Central memory CD8-positive, alpha-beta T cell (primary cell): ENCODE data around the gene ANKS1B.

ENCODE experiments used
- ATAC-seq: fragments of 150-1000 bp; cut with Tn5 transposase; replicated peaks from 2 replicates; pipeline ENCODE4 v1.10.0; 2022; ENCODE audit warnings: mild to moderate bottlenecking, moderate FRiP score, moderate number of reproducible peaks; ENCODE audit not compliant: poor library complexity, severe bottlenecking; ENCODE audit errors: extremely low read depth
- DNase-seq, 2 donors: peaks; one replicate each; pipeline ENCODE4 v3.0.0; 2021; ENCODE audit warnings: low spot score in 2 of 2
- H3K27ac Mint-ChIP-seq: one replicate; pipeline ENCODE4 v1.8.0; 2022; ENCODE audit warnings: low read depth, mild to moderate bottlenecking, moderate library complexity, mixed read lengths
- H3K27me3 Mint-ChIP-seq: one replicate; pipeline ENCODE4 v1.8.0; 2022; ENCODE audit warnings: mixed read lengths
- H3K36me3 Mint-ChIP-seq: one replicate; pipeline ENCODE4 v1.8.0; 2022; ENCODE audit warnings: mild to moderate bottlenecking, moderate library complexity, mixed read lengths; ENCODE audit not compliant: insufficient read depth
- H3K4me1 Mint-ChIP-seq: one replicate; pipeline ENCODE4 v1.8.0; 2022; ENCODE audit warnings: mixed read lengths
- H3K4me3 Mint-ChIP-seq: one replicate; pipeline ENCODE4 v1.8.0; 2022; ENCODE audit warnings: mild to moderate bottlenecking, moderate library complexity, mixed read lengths
- H3K9me3 Mint-ChIP-seq: one replicate; pipeline ENCODE4 v1.8.0; 2022; ENCODE audit warnings: mixed read lengths

Gene ANKS1B

DNA sequence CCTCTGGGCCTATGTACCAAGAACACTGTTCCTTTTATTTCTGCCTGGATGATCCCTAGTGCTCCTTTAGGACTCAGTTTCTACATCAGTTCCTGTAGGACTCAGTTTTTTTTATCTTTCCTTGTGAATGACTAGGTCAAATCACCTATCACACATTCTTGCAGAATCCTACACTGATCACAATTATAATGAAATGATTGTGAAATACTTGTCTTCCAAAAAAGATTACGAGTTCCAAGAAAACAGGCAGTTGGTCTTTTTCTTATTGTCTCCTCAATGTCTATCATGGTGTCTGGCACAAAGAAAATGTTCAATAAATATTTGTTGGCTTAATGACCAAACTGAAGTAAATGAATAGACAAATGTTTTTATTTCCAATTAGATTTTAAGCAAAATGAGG lies 432.7 kb downstream of the ANKS1B start:
- no peak for DNase-seq
- Mint-ChIP-seq H3K4me3 (no peak overlapping the region), H3K9me3 (peaks cover 16% of the 10 kb centered on the region), H3K36me3 (no peaks in the 10 kb centered on the region), H3K27ac (no peak overlapping the region), H3K4me1 (no peaks in the 10 kb centered on the region), H3K27me3 (no peaks in the 10 kb centered on the region)
- ATAC-seq: no peak

DNA sequence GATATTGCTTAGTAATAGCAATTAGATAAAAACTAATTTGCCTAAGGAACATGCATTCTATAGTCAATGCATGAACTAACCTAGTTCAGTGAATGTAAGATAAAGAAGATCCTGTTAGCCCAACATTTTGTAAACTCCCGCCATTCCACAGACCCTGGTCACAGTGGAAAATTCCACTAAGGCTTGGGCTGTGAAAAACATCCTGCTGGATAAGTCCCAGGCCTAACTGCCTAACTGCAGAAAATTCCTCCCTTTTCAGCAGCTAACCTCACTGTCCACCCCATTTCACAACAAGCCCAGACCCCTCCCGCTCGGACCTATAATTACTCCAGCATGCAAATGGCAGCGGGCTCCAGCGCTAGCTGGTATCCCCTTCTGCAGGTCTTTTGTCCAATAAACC lies 435.1 kb downstream of the ANKS1B start:
- H3K36me3 Mint-ChIP-seq: no peaks in the 10 kb centered on the region
- peaks cover 12% of the 10 kb centered on the region for H3K9me3 Mint-ChIP-seq
- no peak for DNase-seq
- H3K4me1 Mint-ChIP-seq: no peaks in the 10 kb centered on the region
- no peaks in the 10 kb centered on the region for H3K27me3 Mint-ChIP-seq
- no peak for ATAC-seq
- H3K4me3 Mint-ChIP-seq: no peak overlapping the region
- H3K27ac Mint-ChIP-seq: no peak overlapping the region

- DNase-seq (no peak), ATAC-seq (no peak)
- Mint-ChIP-seq H3K4me1 (no peaks in the 10 kb centered on the region), H3K27ac (no peak overlapping the region), H3K36me3 (no peaks in the 10 kb centered on the region), H3K27me3 (no peaks in the 10 kb centered on the region), H3K9me3 (peaks cover 12% of the 10 kb centered on the region), H3K4me3 (no peak overlapping the region)
Observed at GRCh38 chr12:99549196-99549595, 435.5 kb downstream of the ANKS1B start.

GRCh38 chr12:99544457-99544856 lies 440.3 kb downstream of the ANKS1B start:
- Mint-ChIP-seq H3K9me3 (peaks cover 6% of the 10 kb centered on the region), H3K36me3 (no peaks in the 10 kb centered on the region), H3K4me3 (no peak overlapping the region), H3K27me3 (no peaks in the 10 kb centered on the region), H3K4me1 (no peaks in the 10 kb centered on the region), H3K27ac (no peak overlapping the region)
- ATAC-seq (no peak), DNase-seq (no peak)

GRCh38 chr12:99529966-99530365 lies 454.8 kb downstream of the ANKS1B start:
- Mint-ChIP-seq H3K9me3 (no peaks in the 10 kb centered on the region), H3K4me3 (no peak overlapping the region), H3K27ac (no peak overlapping the region), H3K4me1 (no peaks in the 10 kb centered on the region), H3K36me3 (no peaks in the 10 kb centered on the region), H3K27me3 (no peaks in the 10 kb centered on the region)
- ATAC-seq (no peak), DNase-seq (no peak)

DNA sequence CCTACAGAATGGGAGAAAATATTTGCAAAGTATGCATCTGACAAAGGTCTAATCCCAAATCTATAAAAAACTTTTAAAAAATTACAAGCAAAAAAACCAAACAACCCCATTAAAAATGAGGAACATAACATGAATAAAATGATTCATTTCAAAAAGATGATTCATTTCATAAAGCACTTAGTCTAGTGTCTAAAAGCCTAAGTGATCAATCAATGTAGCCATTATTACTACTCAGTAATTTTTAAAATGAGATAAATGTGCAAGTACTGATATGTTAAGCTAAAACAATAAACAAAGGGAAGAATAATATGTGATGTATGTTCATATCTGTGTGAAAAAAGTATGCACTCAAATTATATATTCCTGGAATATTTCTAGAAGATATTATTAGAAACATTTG lies 456.3 kb downstream of the ANKS1B start:
- H3K4me1 Mint-ChIP-seq: no peaks in the 10 kb centered on the region
- DNase-seq (no peak), ATAC-seq (no peak)
- no peaks in the 10 kb centered on the region for H3K36me3 Mint-ChIP-seq
- peaks cover 8% of the 10 kb centered on the region for H3K9me3 Mint-ChIP-seq
- H3K27me3 Mint-ChIP-seq: no peaks in the 10 kb centered on the region
- no peak overlapping the region for H3K4me3 Mint-ChIP-seq
- no peak overlapping the region for H3K27ac Mint-ChIP-seq

DNA sequence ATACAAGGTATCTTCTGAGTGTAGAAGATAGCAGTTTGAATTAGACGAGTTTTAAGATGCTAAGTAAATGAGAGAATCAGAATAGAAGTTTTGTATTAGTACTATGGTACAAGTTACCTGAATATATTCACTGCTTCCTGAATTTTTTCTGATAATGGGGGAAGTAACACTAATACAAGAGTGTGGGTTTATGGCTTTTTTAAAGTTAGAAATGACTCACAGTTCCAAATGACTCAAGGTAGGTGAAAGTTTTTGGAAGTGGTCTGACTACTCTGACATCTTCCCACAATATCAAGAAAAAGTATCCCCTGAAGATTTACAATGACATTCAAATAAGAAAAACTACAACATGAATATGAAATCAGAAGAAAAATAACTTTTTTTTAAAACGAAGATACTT lies 460.9 kb downstream of the ANKS1B start:
- Mint-ChIP-seq H3K27ac (no peak overlapping the region), H3K36me3 (no peaks in the 10 kb centered on the region)
- no peak for ATAC-seq

GRCh38 chr12:99522456-99522855 lies 462.3 kb downstream of the ANKS1B start:
- Mint-ChIP-seq H3K9me3 (peaks cover 25% of the 10 kb centered on the region), H3K36me3 (no peaks in the 10 kb centered on the region), H3K27me3 (no peaks in the 10 kb centered on the region), H3K4me3 (no peak overlapping the region), H3K27ac (no peak overlapping the region), H3K4me1 (no peaks in the 10 kb centered on the region)
- DNase-seq (no peak), ATAC-seq (no peak)

More for the DNA sequence above, 460.9 kb downstream of the ANKS1B start:
- Mint-ChIP-seq H3K9me3 (peaks cover 25% of the 10 kb centered on the region), H3K4me1 (no peaks in the 10 kb centered on the region), H3K4me3 (no peak overlapping the region), H3K27me3 (no peaks in the 10 kb centered on the region)
- no peak for DNase-seq

DNA sequence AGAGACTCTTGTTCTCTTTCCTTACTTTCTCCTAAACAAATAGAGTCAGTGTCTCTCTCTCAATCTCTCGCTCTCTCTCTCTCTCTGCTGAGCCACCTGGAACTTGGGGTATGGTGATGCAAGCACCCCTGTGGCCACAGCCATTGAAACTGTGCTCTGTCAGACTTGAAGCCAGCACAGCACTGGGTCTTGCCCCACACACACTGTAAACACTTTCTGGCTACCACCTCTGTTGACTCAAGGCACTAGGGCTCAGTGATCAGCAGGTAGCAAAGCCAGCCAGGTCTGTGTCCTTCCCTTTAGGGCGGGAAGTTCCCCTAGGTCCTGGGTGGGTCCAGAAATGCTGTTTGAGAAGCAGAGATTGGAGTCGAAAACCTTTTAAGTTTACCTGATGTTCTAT lies 463.1 kb downstream of the ANKS1B start:
- no peaks in the 10 kb centered on the region for H3K36me3 Mint-ChIP-seq
- H3K27me3 Mint-ChIP-seq: no peaks in the 10 kb centered on the region
- peaks cover 25% of the 10 kb centered on the region for H3K9me3 Mint-ChIP-seq
- no peaks in the 10 kb centered on the region for H3K4me1 Mint-ChIP-seq
- no peak overlapping the region for H3K4me3 Mint-ChIP-seq
- no peak overlapping the region for H3K27ac Mint-ChIP-seq
- DNase-seq: no peak
- ATAC-seq: no peak

DNA sequence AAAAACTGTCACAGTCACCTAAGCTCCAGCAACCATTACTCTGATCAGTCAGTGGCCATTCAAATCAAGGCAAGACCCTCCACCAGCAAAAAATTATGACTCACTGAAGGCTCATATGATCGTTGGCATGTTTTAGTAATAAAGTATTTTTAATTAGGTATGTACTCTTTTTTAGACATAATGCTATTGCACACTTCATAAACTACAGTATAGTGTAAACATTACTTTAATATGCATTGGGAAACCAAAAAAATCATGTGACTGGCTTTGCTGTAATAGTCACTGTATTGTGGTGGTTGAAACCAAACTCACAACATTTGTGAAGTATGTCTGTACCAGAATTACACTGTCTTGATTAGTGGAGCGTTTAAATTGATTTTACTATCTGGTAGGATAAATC lies 471.7 kb downstream of the ANKS1B start:
- H3K27me3 Mint-ChIP-seq: no peaks in the 10 kb centered on the region
- no peak overlapping the region for H3K4me3 Mint-ChIP-seq

DNA sequence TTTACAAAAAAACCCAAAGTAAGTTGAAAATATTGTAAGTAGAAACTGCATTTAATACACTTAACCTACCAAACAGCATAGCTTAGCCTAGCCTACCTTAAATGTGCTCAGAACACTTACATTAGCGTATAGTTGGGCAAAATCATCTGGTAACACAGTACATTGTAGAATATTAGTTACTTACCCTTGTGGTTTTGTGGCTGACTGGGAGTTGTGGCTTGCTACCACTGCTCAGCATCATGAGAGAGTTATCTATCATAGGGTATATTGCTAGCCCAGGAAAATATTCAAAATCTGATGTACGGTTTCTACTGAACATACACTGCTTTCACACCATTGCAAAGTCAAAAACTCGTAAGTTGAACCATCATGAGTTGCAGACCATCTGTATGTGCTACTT lies 478.9 kb downstream of the ANKS1B start:
- ATAC-seq: no peak
- Mint-ChIP-seq H3K4me3 (no peak overlapping the region), H3K27ac (no peak overlapping the region), H3K9me3 (peaks cover 20% of the 10 kb centered on the region), H3K27me3 (no peaks in the 10 kb centered on the region), H3K36me3 (no peaks in the 10 kb centered on the region), H3K4me1 (no peaks in the 10 kb centered on the region)
- DNase-seq: no peak

More for the DNA sequence above, 471.7 kb downstream of the ANKS1B start:
- no peak for ATAC-seq
- DNase-seq: no peak
- peaks cover 20% of the 10 kb centered on the region for H3K9me3 Mint-ChIP-seq
- no peaks in the 10 kb centered on the region for H3K4me1 Mint-ChIP-seq
- no peak overlapping the region for H3K27ac Mint-ChIP-seq
- no peaks in the 10 kb centered on the region for H3K36me3 Mint-ChIP-seq

DNA sequence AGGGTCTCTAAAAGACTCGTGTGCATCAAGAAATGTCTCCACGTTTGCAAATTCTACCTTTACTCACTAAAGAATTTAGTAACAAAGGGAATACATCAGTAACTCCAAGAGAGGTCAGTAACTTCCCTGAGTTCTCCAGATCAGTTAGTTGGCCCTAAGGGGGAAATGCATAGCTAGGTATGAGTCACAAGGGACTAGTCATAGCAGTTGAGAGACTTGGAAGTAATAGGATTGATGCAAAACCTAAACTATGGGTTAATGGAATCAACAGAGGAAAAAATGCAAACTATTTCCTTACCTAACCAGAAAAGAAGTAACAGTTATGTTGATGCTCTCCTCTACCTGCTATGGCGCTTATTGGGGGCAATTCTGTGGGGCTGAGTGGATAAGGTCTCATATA lies 486.0 kb downstream of the ANKS1B start:
- Mint-ChIP-seq H3K27me3 (no peaks in the 10 kb centered on the region), H3K4me3 (no peak overlapping the region), H3K27ac (no peak overlapping the region), H3K4me1 (no peaks in the 10 kb centered on the region), H3K9me3 (peaks cover 30% of the 10 kb centered on the region), H3K36me3 (no peaks in the 10 kb centered on the region)
- ATAC-seq: no peak
- DNase-seq: no peak

DNA sequence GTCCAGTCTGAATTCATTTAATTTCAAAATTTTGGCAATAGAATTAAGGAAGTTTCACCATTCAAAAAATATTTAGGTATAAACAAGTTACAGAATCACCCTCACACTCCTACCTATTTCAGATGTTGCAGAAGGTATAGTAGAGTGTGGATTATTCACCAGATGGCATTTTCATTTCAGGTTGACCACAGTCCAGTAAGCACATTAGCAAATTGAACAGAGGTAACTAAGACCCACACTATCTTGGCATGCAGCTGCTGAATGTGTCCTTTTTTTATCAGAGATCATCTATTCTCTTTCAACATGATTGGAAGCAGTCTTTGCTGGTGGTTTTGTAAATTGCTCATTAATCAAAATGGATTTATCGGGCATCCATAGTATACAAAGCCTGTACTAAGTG lies 488.9 kb downstream of the ANKS1B start:
- DNase-seq (no peak), ATAC-seq (no peak)
- Mint-ChIP-seq H3K4me1 (no peaks in the 10 kb centered on the region), H3K36me3 (no peaks in the 10 kb centered on the region), H3K9me3 (peaks cover 33% of the 10 kb centered on the region), H3K4me3 (no peak overlapping the region), H3K27me3 (no peaks in the 10 kb centered on the region), H3K27ac (no peak overlapping the region)

- Mint-ChIP-seq H3K4me1 (no peaks in the 10 kb centered on the region), H3K9me3 (peaks cover 28% of the 10 kb centered on the region), H3K36me3 (no peaks in the 10 kb centered on the region), H3K27ac (no peak overlapping the region), H3K27me3 (no peaks in the 10 kb centered on the region), H3K4me3 (no peak overlapping the region)
- no peak for DNase-seq
- ATAC-seq: no peak
Observed at GRCh38 chr12:99493197-99493596, 491.5 kb downstream of the ANKS1B start.
